ENCODE results near the gene ADAM11. TPM values are rescaled to one million over a fixed set of nuclear protein-coding genes. Genes with fewer than 3 reads are reported as not detected.

Gene ADAM11
- total and polyA plus RNA-seq, 2 of the 8 experiments (the other 6 are each of a cell fraction or from before 2014, with no cell fraction given): 2.3 to 2.9 TPM

GRCh38 chr17:44774271-44775135 lies 15.7 kb downstream of the ADAM11 start (continued):
- TF ChIP-seq RNF2 (IDR thresholded peaks at IDR 0.05; ENCODE audit: borderline replicate concordance, low read depth, low read length, missing control alignments, poor library complexity, severe bottlenecking): no peak
- peak; percentile 7; the same call in 1 of the 2 replicates for TF ChIP-seq KDM5A (IDR thresholded peaks at IDR 0.05; ENCODE audit: low read length)
- TF ChIP-seq TCF12 (IDR thresholded peaks at IDR 0.05; ENCODE audit: low read depth, low read length): no peak
- TF ChIP-seq CHD7 (IDR thresholded peaks at IDR 0.05; ENCODE audit: insufficient replicate concordance, low read length): no peak
- peak; percentile 63; the same call in 1 of the 2 replicates for TF ChIP-seq CEBPB (IDR thresholded peaks at IDR 0.05; ENCODE audit: low read depth, low read length)
- TF ChIP-seq YY1 (IDR thresholded peaks at IDR 0.05; ENCODE audit: low read depth, low read length): 0 out of 2 replicates have a peak, but pooled peaks have one; percentile 27
- TF ChIP-seq E2F6 (IDR thresholded peaks at IDR 0.05): peak; percentile 46; the same call in 1 of the 2 replicates
- TF ChIP-seq MAFK (IDR thresholded peaks at IDR 0.05; ENCODE audit: low read depth, low read length): no peak
- no peak for TF ChIP-seq ZNF274 (IDR thresholded peaks at IDR 0.05; ENCODE audit: borderline replicate concordance, extremely low read depth, low read length)

Data from H1 (cell line).